NCI-H1105 (cell line): ENCODE data around the gene STK24.
"Not testable (repeated sequence)": the region's sequence is repeated elsewhere in the genome, so short reads cannot be mapped to it uniquely, and the experiment has no call there.

Experiments used
- DNase-seq: peaks from one replicate; lab custom pipeline; 2025; lab: John Stamatoyannopoulos, UW

STK24 gene

DNA sequence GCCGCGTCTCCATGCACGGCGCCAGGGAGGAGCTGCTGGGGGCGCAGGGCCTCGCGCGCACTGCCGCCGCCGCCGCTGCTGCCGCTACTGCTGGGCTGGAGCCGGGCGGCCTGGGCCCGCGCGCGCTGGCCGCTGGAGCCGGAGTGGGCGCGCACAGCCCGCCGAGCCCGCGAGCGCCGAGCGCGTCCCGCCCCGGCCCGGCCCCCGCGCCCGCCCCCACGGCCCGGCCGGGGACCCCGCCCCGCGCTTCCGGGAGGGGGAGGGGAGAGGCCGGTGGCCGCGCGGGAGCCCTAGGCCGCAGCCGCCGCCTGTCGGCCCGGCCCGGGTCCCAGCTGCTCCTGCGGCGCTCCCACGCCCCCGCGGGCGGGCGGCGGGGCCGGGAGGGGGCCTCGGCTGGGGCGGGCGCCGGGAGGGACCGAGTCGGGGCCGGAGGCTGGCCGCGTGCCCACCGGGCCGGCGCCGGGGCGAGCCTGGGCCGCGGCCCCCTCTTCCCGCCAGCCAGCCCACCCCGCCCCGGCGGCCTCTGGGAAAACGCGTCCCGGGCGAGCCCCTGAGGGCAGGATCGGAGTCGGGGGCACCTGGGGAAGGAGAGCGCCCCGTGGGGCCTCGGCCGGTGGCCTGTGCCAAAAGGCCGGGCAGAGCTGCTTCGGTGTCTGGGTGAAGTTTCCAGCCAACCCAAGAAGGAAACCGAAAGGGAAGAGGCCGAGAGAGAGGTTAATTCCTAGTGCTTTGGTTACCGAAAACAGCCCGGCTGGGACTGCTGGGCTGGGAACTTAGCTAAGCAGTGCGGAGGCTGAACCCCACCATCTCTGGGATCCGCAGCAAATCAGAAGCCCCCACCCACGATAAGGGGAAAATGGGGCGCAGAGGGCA is at the start of gene STK24:
STK24 (minus strand) TSS at position 145 of the 873 bp plus-strand sequence. CDS start 321 bp downstream, outside the sequence.
- DNase-seq: no peak

GRCh38 chr13:98626298-98626935 is 49.5 kb upstream of the STK24 start:
- no peak for DNase-seq

- not testable (repeated sequence) for DNase-seq
Measured at GRCh38 chr13:98624589-98624988, 47.7 kb upstream of the STK24 start.

DNA sequence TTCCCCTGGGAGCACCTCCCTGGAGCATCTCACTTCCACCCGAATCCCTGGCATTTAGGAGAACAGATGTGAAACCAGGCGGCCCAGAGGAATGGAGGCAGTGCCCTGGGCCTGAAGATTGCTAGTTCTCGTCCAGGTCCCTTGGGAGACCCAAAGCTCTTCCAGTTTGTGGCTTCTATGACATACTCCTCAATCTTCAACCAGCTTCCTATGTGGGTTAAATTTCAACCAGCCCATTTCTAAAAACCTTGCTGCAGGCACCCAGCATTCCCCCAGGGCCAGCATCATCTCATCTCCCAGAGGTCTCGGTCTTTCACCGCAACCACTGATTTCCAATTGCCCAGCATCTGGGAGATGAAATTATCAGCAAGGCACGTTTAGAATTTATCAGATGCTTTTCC is 46.0 kb upstream of the STK24 start:
- DNase-seq: no peak

- no peak for DNase-seq
Measured at GRCh38 chr13:98619556-98619955, 42.6 kb upstream of the STK24 start.

- not testable (repeated sequence) for DNase-seq
Measured at GRCh38 chr13:98615595-98615994, 38.7 kb upstream of the STK24 start.

DNA sequence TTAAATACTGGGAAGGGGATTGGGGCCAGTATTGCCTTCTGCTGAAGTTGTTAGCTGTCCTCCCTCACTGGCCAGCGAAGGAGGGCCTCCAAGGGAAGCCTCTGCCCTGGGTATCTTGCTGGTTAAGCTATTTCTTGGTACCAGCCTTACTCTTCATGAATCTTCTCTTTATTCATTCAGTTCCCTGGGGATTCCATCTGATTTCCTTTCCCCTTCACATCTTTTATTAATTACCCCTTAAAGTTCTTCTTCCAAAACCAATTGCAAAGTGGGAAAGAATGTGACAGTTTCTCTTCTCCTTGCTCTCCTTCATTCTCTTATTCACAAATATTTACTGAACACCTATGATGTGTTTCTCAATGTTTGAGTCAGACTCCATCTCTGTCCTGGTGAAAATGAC is 36.7 kb upstream of the STK24 start:
- no peak for DNase-seq

GRCh38 chr13:98609756-98610155 is 32.8 kb upstream of the STK24 start:
- no peak for DNase-seq

GRCh38 chr13:98606296-98606695 is 29.4 kb upstream of the STK24 start:
- DNase-seq: no peak

DNA sequence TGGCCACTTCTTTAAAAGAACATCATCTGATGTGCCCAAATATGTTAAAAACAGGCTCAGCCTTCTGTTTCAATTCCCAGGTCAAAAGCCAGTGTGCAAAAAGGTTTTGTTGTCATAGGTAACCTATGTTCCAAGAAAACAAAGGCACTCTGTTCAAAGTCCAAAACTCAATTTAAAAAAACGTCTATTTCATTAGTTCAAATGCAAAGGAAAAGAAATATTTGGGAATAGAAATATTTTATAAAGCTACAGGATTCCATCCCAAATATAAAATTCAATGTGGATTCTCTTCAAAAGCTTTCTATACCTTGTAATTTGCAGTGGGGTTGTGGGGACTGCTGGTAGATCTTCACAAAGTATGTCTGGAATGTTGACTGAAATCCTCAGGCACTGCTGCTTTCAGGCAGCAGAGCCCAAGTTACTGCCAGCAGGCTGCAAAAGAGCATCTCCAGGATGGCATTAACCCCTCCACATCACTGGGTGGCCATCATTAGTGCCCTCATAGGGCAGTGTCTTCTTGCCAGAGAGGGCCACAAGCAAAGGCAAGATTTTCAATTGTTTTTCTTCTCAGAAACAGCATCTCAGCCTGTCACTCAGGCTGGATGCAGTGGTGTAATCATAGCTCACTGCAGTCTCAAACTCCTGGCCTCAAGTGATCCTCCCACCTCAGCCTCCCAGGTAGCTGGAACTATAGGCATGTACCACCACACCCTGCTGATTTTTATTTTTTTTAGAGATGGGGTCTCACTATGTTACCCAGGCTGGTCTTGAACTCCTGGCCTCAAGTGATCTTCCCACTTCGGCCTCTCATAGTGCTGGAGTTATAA is 22.8 kb upstream of the STK24 start:
- DNase-seq: no peak

DNA sequence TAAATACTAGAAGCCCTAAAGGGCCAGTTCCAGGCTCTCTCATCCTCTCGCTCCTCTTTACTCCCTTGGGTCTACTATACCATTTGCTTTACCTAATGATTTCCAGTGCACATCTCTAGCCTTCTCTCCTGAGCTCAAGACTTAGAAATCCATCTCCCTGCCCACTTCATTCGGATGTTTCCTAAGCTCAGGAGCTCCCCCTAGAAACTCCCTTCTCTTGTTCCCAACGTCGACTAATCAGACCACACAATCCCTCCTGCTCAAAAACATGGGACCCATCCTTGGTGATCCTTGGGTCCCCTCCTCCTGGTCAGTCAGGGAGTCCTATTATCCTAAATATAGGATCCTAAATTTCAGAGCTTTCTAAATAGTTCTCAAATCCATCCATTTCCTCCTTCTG is 21.1 kb upstream of the STK24 start:
- DNase-seq: no peak

DNA sequence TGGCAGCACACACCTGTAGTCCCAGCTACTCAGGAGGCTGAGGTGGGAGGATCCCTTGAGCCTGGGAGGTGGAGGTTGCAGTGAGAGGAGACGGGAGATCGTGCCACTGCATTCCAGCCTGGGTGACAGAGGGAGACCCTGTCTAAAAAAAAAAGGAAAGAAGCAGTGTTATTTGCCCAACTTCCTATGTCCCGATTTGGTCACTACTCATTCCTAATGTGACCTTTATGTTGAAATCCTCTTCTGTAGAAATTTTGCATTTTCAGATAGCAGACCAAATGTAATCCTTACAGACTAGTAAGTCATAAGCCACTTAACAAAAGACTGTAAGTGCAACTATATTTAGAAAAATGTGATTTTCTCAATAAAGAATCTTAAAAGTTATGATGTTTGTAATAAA is 18.2 kb upstream of the STK24 start:
- DNase-seq: no peak

- no peak for DNase-seq
Measured at GRCh38 chr13:98592362-98592732, 15.4 kb upstream of the STK24 start.

DNA sequence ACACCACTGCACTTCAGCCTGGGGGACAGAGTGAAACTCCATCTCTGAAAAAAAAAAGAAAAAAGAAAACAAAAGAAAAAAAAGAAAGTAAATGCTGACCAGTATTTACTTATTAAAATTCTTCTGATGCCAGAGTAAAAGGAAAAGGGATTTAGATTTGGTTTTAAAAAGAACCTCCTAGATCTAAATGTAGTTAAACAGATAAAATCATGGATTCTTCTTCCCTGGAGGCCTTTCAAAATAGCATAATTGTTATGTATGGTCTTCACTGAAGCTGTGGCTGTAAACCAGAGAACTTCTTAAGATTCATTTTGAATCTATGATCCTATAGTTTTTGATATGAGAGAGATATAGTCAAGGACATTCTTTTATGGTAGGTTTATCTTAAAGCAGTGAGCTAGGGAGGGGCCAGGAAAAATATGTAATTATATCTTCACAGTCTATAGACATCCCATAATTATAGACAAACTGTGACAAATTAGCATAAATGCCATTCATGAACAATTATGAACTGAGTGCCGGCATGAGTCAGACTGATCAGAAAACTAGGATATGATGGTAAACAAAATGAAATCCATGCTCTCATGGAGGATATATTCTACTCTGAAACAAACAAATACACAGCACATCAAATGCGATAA is 14.9 kb upstream of the STK24 start:
- DNase-seq: no peak

- not testable (repeated sequence) for DNase-seq
Measured at GRCh38 chr13:98590471-98590870, 13.6 kb upstream of the STK24 start.

DNA sequence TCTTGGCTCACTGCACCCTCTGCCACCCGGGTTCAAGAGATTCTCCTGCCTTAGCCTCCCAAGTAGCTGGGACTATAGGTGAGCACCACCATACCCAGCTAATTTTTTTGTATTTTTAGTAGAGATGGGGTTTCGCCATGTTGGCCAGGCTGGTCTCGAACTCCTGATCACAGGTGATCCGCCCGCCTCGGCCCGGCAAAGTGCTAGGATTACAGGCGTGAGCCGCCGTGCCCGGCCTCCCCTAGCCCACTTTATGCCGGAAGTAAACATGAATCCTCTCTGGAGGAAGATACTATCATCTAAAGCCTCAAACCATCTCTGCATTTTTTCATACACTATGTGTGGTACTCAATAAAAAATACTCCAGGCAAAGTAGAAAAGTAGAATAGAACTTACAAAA is 12.6 kb upstream of the STK24 start:
- DNase-seq: not testable (repeated sequence)

GRCh38 chr13:98586400-98587345 is 9.8 kb upstream of the STK24 start:
- no peak for DNase-seq

DNA sequence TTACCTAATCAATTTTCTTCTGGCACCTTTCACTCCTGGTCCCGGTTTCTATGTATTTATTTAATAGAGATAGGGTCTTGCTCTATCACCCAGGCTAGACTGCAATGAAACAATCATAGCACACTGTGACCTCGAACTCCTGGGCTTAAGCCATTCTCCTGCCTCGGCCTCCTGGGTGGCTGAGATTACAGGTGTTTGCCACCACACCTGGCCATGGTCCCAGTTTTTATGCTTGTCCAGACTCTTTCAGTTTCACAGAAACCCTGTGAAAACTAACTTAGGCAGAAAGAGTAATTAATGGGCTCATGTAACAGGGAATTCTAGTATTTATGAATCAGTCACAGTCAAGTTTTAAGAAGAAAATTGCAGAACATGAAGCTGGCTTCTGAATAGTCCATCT is 9.0 kb upstream of the STK24 start:
- no peak for DNase-seq

DNA sequence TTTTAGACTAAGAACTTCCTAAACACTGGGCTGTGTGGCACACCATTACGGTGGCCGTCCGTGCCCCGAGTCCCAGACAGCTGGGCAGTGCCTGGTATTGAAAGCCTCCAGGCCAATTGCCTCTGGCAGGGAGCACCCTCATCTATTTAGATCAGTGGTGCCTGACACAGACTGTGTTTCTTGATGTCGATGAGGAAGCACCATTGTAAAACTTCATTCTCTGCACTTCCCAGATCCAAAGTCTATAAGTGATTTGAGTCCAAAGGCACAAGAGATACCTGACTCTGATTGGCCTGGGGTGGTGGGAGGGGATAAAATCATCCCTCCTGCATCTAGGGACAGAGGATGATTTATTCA is 8.5 kb upstream of the STK24 start:
- DNase-seq: no peak

GRCh38 chr13:98584668-98585397 is 7.9 kb upstream of the STK24 start:
- no peak for DNase-seq
